ENCODE data around the gene PLXNA3.

- no peak for TF ChIP-seq POLR2AphosphoS5 (IDR thresholded peaks at IDR 0.05; ENCODE audit: low read depth, low read length)
- no peak for TF ChIP-seq TAF1 (IDR thresholded peaks at IDR 0.05; ENCODE audit: low read depth, low read length)
These were observed 27.3 kb downstream of the PLXNA3 start for GRCh38 chrX:154485150-154486051.

Measured in GM12891 (cell line).